Measurements from ENCODE around the gene MXD1.

- TF ChIP-seq, protein P1, sequence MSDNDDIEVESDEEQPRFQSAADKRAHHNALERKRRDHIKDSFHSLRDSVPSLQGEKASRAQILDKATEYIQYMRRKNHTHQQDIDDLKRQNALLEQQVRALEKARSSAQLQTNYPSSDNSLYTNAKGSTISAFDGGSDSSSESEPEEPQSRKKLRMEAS (IDR thresholded peaks at IDR 0.05; ENCODE audit: insufficient read depth, insufficient read length): no peak
- no peak for TF ChIP-seq CTCF (IDR thresholded peaks at IDR 0.05; ENCODE audit: extremely low read depth in 1 of 2, insufficient read depth in 1 of 2, low read depth in 1 of 2, low read length in 2 of 2)
- TF ChIP-seq POLR2A (IDR thresholded peaks at IDR 0.05; ENCODE audit: low read depth, low read length): no peak
- no peak for TF ChIP-seq EZH2 (IDR thresholded peaks at IDR 0.05; ENCODE audit: borderline replicate concordance, low read depth, low read length, severe bottlenecking)
- TF ChIP-seq JUN (IDR thresholded peaks at IDR 0.05; ENCODE audit: borderline replicate concordance, insufficient read depth, insufficient read length, low read depth): no peak
- no peak for TF ChIP-seq MYC (IDR thresholded peaks at IDR 0.05; ENCODE audit: low read depth, low read length)
Measured at GRCh38 chr2:69985216-69985615, 70.3 kb downstream of the MXD1 start.

Measured in endothelial cell of umbilical vein (primary cell).